Measurements from ENCODE around the gene OSBPL2.

OSBPL2 gene

DNA sequence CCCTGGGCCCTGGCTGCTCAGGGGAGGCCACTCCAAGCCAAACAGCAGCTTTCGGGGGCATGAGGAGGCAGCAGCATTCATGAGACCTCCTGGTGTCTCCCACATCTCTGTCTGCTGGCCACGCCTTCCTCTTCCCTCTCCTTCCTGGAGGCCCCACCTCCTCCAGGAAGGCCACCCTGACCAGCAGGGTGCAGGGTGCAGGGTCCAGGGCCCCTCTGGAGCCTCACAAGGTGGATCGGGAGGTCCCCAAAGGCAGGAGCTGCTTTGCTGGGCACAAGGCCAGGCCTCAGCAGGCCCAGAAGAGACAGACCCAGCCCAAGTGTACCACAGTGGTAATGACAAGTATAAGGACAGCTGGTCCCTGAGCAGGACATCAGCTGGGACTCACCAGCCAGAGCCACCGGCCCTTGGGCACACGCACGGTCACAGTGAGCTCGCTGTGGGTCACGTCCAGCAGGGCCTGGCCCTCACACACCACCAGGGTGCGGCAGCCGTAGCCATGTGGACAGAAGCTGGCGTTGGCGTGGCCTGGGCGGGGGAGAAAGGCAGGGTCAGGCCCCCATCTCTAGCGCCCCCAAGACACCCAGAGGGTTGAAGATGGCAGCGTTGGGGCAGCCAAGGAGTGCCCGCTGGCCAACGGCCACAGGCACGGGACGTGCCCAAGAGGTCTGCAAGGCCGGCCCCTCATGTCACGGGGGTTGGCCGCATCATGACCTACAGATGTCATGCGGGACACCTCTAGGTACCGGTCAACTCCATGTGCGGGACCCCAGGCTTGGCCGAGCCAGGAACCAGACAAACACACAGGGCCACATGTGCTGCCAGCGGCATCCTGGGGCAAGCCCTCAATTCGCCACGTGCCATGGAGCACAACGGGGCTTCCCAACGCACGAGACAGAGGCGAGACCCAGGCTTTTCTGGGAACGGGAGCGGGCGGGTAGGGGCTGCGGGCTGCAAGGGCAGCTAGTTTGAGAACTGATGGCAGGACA lies 91.4 kb downstream of the OSBPL2 start:
- no peak for DNase-seq

DNA sequence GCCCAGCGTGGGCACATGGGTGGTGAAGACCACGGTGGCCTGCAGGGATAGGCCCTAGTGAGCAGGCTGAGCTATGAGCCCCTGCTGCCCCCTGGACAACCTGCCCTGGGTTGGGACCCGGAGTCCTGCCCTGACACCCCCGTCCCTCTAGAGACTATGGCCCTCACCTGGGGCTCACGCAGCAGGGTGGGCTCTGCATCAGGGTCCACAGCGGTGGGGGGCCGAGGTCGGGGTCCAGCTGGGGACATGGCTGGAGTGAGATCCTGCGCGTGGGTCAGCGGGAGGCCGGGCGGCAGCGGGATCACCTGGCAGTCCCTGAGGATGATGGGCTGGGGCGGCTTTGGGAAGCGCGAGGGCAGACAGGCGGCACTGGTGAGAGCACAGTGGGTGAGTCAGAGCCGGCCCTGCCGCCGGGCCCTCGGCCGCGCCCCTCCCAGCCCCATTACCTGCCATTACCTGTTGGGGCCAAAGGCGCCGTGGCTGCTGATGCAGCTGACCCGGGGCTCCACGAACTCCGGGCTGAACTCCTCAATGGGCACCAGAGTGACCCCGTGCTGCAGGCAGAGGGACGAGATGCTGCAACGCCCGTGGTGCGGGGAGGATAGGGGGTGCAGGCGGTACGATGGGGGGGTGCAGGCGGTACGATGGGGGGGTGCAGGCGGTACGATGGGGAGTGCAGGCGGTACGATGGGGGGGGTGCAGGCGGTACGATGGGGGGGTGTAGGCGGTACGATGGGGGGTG lies 92.4 kb downstream of the OSBPL2 start:
- no peak for DNase-seq

DNA sequence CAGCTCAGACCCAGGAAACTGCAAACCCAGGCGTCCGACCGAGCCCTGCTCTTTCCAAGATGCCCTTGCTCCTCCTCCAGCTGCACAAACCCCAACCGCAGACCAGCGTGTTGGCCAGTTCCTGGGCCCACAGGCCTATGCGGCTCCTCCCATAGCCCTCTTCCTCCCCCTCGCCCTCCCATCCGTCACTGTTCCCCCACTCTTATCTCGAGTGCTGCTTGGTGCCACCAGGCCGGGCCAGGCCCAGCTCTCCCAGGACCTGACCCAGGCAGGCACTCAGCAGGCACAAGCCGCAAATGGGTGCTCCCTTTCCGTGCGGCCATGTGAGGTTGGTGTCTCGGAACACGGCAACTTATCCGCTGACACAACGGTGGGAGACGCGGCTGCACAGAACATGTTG lies 93.0 kb downstream of the OSBPL2 start:
- no peak for DNase-seq

DNA sequence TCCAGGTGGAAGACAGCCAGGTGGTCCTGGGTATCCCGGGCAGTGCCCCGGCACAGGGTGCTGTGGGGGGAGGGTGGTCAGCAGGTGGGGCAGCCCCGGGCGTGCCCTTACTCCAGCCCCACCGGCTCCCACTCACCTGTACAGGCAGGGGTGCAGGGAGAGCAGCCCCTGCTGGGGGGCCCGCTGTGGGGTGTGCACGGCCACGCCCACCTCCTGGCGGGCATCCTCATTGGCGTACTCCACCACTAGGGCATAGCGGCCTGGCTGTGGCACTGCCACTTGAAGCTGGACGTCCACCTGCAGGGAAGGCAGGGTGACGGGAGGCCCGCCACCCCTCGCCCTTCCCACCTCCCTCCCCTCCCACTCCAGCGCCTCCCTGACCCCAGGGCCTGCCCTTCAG lies 94.1 kb downstream of the OSBPL2 start:
- no peak for DNase-seq

DNA sequence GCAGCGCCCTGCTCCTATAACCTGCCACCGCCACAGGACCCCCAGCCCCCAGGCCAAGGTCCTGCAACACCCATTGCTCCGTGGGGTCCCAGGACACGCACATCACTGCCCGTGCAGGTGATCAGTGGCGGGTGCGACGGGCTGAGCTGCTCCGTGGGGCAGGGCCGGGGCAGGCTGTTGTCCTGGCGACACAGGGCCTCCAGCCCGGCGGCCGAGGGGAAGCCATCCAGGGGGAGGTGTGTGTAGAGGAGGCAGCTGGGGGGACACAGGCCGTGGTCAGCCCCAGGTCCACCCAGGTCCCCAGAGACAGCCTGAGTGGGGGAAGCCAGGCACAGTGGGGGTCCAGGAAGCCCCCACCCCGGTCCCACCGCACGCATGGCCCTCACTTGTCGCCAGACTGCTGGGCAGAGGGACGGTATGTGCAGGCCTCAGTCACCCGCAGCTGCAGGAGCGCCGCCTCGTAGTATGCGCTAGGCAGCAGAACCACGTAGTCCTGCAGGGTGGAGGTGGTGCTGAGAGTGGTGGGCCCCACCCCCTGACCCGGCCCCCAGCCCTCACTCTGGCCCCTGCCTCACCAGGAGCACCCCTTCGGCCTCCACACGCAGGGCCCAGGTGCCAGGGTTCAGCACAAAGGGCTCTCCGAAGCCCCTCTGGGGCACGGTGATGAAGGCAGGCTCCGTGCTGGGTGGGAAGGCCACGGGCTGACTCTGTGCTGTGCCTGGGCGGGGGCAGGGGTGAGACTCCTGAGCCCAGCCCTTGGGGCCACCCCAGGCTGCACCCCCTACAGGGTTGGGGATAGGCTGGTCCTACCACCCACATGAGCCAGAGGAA lies 94.9 kb downstream of the OSBPL2 start:
- DNase-seq: no peak

DNA sequence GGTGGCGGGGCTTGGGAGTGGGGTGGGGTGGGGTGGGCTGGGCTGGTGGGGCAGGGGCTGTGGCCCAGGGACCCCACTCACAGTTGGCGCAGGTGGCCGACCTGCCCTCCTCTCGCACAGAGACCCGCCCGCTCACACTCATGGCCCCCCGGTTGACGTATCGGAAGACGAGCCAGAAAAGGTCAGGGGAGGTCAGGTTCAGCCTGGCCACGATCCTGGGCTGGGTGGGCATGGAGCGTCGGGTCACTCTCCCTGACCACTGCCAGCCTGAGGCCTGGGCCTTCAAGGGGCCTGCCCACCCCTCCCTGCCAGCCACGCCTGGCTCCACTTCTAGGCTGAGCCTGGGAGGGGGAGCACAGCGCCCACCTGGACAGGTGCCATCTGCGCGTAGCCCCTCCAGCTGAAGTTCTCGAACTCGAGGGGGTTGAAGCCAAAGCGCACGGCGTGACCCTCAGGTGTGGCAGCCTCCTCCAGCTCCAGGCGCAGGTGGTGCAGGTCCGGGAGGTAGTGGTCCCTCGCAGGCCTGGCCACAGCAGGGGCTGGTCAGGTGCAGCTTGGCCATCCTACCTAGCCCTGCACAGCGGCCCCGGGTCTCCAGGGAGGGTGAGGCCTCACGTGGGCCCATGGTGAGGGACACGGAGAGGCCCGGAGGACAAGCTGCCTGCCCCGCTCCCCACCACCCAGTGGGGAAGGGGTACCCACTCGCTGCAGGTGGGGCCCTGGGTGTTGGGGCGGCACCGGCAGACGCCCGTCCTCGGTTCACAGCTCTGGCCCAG lies 95.7 kb downstream of the OSBPL2 start:
- DNase-seq: no peak

DNA sequence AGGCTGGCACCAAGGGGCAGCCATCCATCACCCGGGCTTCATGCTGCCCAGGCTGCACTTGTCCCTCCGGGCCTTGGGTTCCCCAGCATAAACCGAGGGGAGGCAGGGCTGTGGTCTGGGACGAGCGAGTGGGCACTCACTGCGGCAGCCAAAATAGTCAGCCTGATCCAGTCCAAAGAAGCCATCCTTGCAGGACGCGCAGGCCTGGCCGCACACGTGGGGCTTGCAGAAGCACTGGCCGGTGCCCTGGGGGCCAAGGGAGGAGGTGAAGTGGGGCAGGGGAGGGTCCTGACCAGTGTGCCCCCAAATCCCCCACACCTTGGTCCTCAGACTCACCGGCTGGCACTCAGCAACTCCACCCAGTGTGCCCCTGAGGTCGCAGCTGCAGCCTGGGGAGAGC lies 96.6 kb downstream of the OSBPL2 start:
- no peak for DNase-seq

DNA sequence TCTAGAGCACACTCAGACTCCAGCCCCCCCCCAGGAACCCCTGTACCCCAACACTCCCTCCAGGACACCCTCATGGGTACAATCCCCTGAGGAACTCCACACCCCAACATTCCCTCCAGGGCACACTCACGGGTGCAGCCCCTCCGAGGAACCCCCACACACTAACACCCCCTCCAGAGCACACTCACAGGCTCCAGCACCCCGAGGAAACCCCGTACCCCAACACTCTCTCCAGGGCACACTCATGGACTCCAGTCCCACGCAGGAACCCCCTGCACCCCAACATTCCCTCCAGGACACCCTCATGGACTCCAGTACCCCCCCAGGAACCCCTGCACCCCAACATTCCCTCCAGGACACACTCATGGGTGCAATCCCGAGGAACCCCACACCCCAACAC lies 97.2 kb downstream of the OSBPL2 start:
- DNase-seq: no peak

DNA sequence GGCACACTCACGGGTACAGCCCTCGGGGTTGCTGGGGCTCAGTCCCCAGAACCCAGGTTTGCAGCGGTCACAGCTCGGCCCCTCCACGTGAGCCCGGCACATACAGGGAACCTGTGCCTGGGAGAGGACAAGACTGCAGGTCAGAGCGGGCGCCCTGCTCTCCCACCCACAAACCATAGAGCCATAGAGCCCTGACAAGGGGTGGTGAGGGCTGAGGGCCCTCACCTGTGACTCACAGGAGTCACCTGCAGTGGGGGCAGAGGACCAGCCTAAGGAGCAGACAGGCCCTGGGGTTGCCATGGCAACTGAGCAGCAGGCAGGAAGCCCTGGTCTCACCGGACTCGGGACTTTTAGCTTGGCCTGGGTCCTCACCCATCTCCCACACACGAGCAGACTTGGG lies 98.0 kb downstream of the OSBPL2 start:
- DNase-seq: no peak

DNA sequence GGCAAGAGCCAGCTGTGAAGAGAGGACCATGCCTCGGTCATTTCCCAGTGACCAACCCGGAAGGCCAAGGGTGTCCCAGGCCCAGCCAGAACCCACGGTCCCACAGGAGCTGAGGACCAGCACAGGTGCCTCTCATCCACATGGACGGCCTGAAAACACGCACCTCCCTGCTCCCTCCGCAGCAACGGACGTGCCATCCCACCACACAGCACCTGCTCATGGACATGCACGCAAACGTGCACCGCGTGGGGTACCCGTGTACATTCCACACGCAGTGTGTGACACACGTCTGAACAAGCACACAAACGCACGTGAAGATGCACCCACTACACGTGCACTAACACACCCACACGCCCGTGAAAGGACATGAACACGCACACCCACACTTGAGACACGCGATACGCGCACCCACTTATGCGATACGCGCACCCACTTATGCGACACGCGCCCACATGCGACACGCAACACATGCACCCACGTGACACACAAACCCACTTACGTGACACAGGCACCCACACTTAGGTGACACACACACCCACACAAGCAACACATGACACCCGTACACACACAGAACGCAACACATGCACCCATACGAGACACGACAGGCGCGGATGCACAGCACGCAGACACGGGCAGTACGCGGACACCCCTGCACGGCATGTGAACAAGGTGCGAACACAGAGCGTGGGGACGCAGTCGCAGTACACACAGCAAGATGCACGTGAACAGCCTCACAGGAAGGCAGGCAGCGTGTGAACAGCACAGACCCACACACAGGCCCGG lies 98.6 kb downstream of the OSBPL2 start:
- DNase-seq: no peak

DNA sequence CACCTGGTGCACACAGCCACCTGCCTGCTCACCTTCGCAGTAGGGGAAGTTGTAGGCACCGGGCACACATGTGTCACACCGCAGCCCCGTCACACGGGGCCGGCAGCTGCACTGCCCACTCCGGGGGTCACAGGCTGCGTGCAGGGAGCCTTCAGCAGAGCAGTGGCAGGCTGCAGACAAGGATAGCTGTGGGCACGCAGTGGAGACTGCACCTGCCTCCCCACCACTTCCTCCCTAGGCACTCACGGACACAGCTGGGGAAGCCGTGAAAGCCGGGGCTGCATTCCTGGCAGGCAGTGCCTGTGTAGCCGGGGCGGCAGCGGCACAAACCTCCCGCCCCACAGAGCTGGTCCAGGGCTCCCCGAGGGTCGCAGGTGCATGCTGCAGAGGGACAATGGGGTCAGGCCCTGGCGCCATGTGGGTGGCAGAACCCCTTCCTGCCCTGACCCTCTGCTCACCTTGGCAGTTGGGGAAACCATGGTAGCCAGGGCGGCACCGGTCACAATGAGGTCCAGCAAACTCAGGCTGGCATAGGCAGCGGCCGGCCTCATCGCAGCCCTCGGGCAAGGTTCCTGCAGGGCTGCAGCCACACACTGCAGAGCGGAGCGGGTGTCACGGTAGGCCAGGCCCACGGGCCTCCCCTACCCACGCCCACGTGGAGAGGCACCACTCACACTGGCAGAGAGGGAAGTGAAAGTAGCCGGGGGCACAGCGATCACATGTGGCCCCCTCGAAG lies 99.4 kb downstream of the OSBPL2 start:
- no peak for DNase-seq

DNA sequence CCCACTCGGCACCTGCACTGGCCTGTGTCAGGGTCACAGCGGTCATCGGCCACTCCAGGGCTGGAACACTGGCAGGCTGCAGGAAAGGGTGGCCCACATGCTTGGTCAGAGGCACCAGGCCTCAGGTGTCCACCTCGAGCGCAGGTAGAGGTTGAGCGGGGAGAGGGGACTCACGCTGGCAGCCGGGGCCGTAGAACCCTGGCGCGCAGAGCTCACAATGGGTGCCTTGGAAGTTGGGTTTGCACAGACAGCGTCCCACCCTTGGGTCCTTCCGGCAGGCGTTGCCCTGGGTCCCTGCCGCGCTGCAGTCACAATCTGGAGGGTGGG lies 99.9 kb downstream of the OSBPL2 start:
- DNase-seq: no peak

DNA sequence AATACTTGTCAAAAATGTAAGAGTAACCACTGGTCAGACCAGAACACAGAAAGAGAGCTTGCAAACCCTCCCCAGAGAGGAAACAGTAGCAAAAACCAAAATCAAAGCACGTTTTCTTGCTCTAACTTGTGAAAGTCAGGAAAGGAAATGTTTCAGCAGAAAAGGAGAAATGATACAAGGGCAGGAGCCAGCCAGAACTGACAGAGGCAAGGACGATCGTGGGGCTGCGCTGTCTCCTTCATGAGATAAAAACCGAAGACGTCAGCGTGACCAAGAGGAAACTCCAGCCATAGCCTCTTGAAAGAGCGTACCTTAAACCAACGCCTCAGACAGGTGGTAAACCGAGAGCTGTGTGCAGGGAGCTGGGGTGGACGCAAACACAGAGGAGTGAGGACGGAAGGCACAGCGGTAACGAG lies 101.3 kb downstream of the OSBPL2 start:
- DNase-seq: no peak

DNA sequence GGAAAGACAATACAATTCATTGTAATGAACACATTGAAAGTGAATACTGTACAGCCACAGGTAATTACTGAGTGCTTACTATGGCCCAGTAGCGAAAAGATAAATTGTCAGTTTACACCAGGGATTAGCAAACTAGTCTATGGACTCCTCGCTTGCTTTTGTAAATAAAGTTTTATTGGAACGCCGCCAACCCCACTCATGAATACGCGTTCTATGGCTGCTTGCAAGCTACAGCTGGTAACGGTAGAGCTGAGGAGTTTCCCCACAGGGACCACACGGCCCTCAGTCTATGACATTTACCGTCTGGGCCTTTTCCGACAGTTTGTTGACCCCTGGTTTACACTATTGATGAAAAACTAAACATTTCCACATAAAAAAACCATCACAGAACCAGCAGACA lies 104.6 kb downstream of the OSBPL2 start:
- no peak for DNase-seq

DNA sequence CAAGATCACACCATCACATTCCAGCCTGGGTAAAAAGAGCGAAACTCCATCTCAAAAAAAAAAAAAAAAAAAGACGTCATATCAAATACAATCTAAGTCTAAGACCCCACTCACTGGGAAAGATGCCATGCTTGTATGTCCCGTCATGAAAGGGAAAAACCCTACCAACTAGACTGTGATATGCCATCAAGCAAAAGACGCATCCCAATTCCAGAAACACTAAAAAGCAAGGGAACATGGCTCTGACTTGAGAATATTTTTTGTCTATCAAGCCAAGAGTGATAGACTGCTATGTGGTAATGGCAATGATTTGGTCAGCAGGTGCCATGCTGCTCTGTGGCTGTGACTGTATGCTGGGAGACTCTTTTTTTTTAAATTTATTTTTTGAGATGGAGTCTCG lies 105.8 kb downstream of the OSBPL2 start:
- no peak for DNase-seq

DNA sequence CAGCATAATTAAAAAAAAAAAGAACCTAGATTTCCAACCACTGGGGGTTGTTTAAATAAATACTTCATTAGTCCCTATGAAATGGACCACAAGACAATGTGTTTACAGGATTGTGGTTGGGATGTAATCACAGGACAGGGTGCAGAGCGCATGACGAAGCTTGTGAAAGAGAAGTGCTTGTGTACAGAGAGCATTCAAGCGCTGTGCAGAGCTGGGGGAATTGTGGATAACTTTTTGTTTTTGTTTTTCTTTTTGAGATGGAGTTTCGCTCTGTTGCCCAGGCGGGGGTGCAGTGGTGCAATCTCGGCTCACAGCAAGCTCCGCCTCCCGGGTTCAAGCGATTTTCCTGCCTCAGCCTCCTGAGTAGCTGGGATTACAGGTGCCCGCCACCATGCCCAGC lies 106.5 kb downstream of the OSBPL2 start:
- no peak for DNase-seq

Data from activated CD4-positive, alpha-beta T cell treated with anti-CD3 and anti-CD28 coated beads for 1 hour (primary cell).